HL-60 (cell line): ENCODE results near the gene SORD.

Source experiments
- DNase-seq, 2 experiments: peaks; one replicate each; pipeline ENCODE4 v3.0.0-alpha.2; 2010 to 2020; ENCODE audit warnings: low read depth in 1 of 2, low spot score in 1 of 2
- H3K27ac ChIP-seq: fragments of 250-450 bp; sonication (Bioruptor Pico); replicated peaks from 2 replicates; pipeline ENCODE4 v1.5.1; 2020; ENCODE audit warnings: mild to moderate bottlenecking, moderate library complexity
- H3K27me3 ChIP-seq: fragments of 250-450 bp; sonication (Bioruptor Pico); 2 replicates; pipeline ENCODE4 v1.5.1; 2021; ENCODE audit warnings: mild to moderate bottlenecking, moderate library complexity; ENCODE audit not compliant: insufficient read depth, poor library complexity, severe bottlenecking
- H3K4me3 ChIP-seq: replicated peaks from 2 replicates; pipeline ENCODE4 v1.5.1; 2011; ENCODE audit warnings: mild to moderate bottlenecking, control low read depth, low read length; ENCODE audit not compliant: insufficient read depth
- GABPA ChIP-seq: IDR thresholded peaks from 2 replicates; pipeline ENCODE4 v1.6.1; 2012; ENCODE audit warnings: low read depth
- SPI1 ChIP-seq: IDR thresholded peaks from 2 replicates; pipeline ENCODE4 v1.6.1; 2012; ENCODE audit warnings: low read depth, mild to moderate bottlenecking, borderline replicate concordance
- TF ChIP-seq, protein P1 (sequence below): IDR thresholded peaks from one replicate; pipeline ENCODE4 v1.5.1; 2011; ENCODE audit warnings: low read length, control low read depth, inconsistent platforms; ENCODE audit not compliant: insufficient read depth

The SORD gene

DNA sequence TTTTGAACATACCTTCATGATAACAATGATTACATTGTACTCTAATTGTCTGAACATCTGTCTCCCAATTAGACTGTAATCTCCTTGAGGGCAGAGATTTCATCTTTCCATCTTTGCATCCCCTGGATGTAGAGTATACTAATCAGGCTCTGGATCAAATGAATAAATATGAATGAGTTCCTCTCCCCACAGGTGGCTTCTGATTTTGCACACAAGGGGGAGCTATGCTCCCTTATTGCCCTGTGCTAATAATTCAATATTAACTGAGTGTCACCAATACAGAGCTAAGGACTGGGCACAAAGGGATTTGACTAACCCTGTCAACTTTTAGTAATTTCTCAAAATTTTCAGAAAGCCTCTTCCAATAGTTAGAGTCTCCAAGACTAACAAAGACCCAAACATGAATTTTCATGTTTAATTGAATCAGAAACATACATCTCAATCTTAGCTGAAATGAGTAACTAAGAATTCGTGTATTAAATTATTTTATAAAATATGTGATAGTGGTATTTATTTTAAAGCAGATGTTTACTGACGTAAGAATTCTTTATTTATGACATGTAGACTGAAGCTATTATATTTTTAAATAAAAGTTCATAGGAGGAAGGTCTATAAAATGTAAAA, 103.7 kb downstream of the SORD start:
- H3K27me3 ChIP-seq, result peaks cover 44% of the 10 kb centered on the region
- H3K27ac ChIP-seq, result no peak overlapping the region
- TF ChIP-seq, protein P1, sequence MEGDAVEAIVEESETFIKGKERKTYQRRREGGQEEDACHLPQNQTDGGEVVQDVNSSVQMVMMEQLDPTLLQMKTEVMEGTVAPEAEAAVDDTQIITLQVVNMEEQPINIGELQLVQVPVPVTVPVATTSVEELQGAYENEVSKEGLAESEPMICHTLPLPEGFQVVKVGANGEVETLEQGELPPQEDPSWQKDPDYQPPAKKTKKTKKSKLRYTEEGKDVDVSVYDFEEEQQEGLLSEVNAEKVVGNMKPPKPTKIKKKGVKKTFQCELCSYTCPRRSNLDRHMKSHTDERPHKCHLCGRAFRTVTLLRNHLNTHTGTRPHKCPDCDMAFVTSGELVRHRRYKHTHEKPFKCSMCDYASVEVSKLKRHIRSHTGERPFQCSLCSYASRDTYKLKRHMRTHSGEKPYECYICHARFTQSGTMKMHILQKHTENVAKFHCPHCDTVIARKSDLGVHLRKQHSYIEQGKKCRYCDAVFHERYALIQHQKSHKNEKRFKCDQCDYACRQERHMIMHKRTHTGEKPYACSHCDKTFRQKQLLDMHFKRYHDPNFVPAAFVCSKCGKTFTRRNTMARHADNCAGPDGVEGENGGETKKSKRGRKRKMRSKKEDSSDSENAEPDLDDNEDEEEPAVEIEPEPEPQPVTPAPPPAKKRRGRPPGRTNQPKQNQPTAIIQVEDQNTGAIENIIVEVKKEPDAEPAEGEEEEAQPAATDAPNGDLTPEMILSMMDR, result peak; percentile 71
- TF ChIP-seq GABPA (no peak), SPI1 (0 out of 2 replicates have a peak, but pooled peaks have one; percentile 24)
- H3K4me3 ChIP-seq, result no peak overlapping the region
- peak; percentile 26 to 39 for DNase-seq
